Calu3 (cell line): ENCODE data around the gene FOXP1. TPM values are rescaled to one million over a fixed set of nuclear protein-coding genes. Genes with fewer than 3 reads are reported as not detected.
A peak's percentile ranks its signal among the peaks of the same experiment; 100 is the strongest.

Experiments used
- BruUV-seq: library from RNA; stranded (reverse); fragments of 400-500 nt; replicated peaks from 2 replicates; lab custom pipeline; 2021; lab: Mats Ljungman, UMichigan
- CTCF ChIA-PET: fragments of 300-600 bp; sonication (Branson Sonifier 250); formaldehyde crosslinking; loops from one replicate; lab custom pipeline; 2022; ENCODE audit warnings: antibody characterized with exemption; lab: Charles Lee
- DNase-seq: peaks from one replicate; pipeline ENCODE4 v3.0.0; 2022
- H3K27ac Mint-ChIP-seq: one replicate; pipeline ENCODE4 v1.8.0; 2022; ENCODE audit warnings: mixed read lengths; ENCODE audit not compliant: unreplicated experiment
- H3K27me3 Mint-ChIP-seq: one replicate; pipeline ENCODE4 v1.8.0; 2022; ENCODE audit warnings: mixed read lengths; ENCODE audit not compliant: unreplicated experiment
- H3K36me3 Mint-ChIP-seq: one replicate; pipeline ENCODE4 v1.8.0; 2022; ENCODE audit warnings: mild to moderate bottlenecking, moderate library complexity, mixed read lengths; ENCODE audit not compliant: insufficient read depth, unreplicated experiment
- H3K4me1 Mint-ChIP-seq: one replicate; pipeline ENCODE4 v1.8.0; 2022; ENCODE audit warnings: mild to moderate bottlenecking, low read depth, mixed read lengths; ENCODE audit not compliant: unreplicated experiment
- H3K4me3 Mint-ChIP-seq: one replicate; pipeline ENCODE4 v1.8.0; 2022; ENCODE audit warnings: mild to moderate bottlenecking, low read depth, moderate library complexity, mixed read lengths; ENCODE audit not compliant: unreplicated experiment
- H3K9me3 Mint-ChIP-seq: one replicate; pipeline ENCODE4 v1.8.0; 2022; ENCODE audit warnings: low read depth, mixed read lengths; ENCODE audit not compliant: unreplicated experiment
- intact Hi-C: fragments of 100-400 bp; cut with micrococcal nuclease; formaldehyde crosslinking; loops from one replicate; pipeline ENCODE4 v1.10.0; 2022; ENCODE audit not compliant: unreplicated experiment
- microRNA-seq: library from miRNA; unstranded; fragments of <30 nt; microRNA quantifications from one replicate; pipeline ENCODE4 v1.2.0, GENCODE V29; 2022
- total RNA-seq: library from RNA; stranded (reverse); gene quantifications from 2 replicates; pipeline ENCODE4 v1.2.3, GENCODE V29; 2022
- TF ChIP-seq, protein P1 (sequence below): fragments of 200-600 bp; IDR thresholded peaks from one replicate; pipeline ENCODE4 v1.8.0; 2022; ENCODE audit warnings: antibody characterized with exemption; ENCODE audit not compliant: unreplicated experiment

FOXP1 gene
- total RNA-seq, 1 experiment from 2014 or later = 82.8 TPM

DNA sequence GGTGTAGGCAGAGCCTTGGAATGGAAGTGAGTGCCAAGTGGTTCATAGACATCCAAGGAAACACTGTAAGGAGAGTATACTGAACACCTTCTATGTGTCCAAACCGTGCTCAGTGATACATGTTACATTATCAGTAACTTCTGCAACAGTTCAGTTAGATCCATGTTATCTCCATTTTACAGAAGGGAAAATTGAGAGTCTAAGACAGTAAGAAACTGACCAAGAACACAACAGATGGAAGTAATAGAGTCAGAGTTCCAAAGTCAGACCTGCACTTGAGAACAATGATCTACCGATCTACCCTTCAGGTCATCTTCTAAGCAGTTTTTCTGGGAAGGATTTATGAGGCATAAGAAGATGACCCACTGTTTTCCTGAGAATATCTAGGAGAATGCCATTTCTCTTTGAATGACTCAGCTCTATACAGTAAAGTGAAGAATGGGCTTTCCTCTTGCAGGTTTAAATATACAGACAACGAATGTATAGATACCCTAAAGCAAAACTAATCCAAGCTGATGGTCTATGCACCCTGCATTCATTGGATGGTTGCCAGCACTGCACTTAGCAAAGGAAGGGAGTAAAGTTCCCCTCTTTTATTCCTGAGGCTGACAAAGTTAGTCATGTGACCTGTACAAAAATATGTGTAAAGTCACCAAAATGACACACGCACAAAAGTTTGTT is 667.0 kb downstream of the FOXP1 start:
- BruUV-seq = no TSS peak

DNA sequence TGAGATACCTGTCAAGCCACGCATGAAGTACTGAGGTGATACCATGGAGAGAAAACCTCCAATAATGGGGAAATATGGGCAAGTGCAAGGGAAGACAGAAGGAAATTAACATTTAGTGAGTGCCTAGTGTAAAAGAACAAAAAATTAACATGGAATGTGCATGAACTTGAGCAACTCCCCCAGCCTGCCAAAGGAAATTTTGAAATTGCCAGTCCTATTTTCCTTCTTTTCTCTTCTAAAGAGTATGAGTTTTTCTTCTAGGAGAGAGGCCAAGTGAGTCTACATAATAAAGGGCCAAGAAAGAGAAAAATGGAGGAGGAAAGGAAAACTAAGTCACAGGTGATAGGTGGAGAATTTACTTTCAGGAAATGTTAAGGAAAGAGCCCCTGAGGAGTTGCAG is 668.7 kb downstream of the FOXP1 start:
- no peaks in the 10 kb centered on the region for H3K4me1 Mint-ChIP-seq
- H3K27me3 Mint-ChIP-seq = peaks cover 2% of the 10 kb centered on the region
- DNase-seq = no peak
- no peak overlapping the region for H3K4me3 Mint-ChIP-seq
- no peaks in the 10 kb centered on the region for H3K36me3 Mint-ChIP-seq
- BruUV-seq = no TSS peak
- no peaks in the 10 kb centered on the region for H3K9me3 Mint-ChIP-seq
- TF ChIP-seq, protein P1, sequence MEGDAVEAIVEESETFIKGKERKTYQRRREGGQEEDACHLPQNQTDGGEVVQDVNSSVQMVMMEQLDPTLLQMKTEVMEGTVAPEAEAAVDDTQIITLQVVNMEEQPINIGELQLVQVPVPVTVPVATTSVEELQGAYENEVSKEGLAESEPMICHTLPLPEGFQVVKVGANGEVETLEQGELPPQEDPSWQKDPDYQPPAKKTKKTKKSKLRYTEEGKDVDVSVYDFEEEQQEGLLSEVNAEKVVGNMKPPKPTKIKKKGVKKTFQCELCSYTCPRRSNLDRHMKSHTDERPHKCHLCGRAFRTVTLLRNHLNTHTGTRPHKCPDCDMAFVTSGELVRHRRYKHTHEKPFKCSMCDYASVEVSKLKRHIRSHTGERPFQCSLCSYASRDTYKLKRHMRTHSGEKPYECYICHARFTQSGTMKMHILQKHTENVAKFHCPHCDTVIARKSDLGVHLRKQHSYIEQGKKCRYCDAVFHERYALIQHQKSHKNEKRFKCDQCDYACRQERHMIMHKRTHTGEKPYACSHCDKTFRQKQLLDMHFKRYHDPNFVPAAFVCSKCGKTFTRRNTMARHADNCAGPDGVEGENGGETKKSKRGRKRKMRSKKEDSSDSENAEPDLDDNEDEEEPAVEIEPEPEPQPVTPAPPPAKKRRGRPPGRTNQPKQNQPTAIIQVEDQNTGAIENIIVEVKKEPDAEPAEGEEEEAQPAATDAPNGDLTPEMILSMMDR = no peak
- intact Hi-C loops = no loop called here
- no peak overlapping the region for H3K27ac Mint-ChIP-seq
- CTCF ChIA-PET = no interaction called here

More for the DNA sequence above, 667.0 kb downstream of the FOXP1 start:
- H3K4me1 Mint-ChIP-seq = no peaks in the 10 kb centered on the region
- no peaks in the 10 kb centered on the region for H3K27me3 Mint-ChIP-seq
- intact Hi-C loops = no loop called here
- CTCF ChIA-PET = no interaction called here
- no peak for DNase-seq
- H3K27ac Mint-ChIP-seq = no peak overlapping the region
- H3K9me3 Mint-ChIP-seq = no peaks in the 10 kb centered on the region
- TF ChIP-seq, protein P1 = no peak
- H3K4me3 Mint-ChIP-seq = no peak overlapping the region
- no peaks in the 10 kb centered on the region for H3K36me3 Mint-ChIP-seq

DNA sequence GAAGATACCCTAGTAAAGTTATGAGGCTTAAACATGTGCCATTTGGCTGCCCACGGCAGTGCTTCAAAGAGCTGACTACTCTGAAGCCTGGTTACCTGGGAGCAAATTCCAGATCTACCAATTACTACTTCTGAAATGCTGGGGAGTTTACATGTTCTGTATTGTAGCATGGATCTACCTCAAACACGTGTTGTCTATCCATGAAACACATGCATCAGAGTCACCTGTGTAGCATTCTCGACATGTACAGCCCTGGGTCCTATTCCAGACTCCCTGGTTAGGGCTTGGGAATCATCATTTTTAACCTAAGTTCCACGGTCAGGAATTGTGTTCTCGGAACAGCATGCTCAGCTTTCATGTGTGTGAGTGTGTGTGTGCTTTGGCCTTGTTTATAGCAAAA is 671.8 kb downstream of the FOXP1 start:
- TF ChIP-seq, protein P1 = no peak
- CTCF ChIA-PET = no interaction called here
- BruUV-seq = no TSS peak
- H3K9me3 Mint-ChIP-seq = no peaks in the 10 kb centered on the region
- no peak overlapping the region for H3K4me3 Mint-ChIP-seq
- H3K27me3 Mint-ChIP-seq = peaks cover 14% of the 10 kb centered on the region
- intact Hi-C loops = no loop called here
- no peak for DNase-seq
- no peak overlapping the region for H3K27ac Mint-ChIP-seq
- H3K36me3 Mint-ChIP-seq = no peaks in the 10 kb centered on the region
- no peaks in the 10 kb centered on the region for H3K4me1 Mint-ChIP-seq

DNA sequence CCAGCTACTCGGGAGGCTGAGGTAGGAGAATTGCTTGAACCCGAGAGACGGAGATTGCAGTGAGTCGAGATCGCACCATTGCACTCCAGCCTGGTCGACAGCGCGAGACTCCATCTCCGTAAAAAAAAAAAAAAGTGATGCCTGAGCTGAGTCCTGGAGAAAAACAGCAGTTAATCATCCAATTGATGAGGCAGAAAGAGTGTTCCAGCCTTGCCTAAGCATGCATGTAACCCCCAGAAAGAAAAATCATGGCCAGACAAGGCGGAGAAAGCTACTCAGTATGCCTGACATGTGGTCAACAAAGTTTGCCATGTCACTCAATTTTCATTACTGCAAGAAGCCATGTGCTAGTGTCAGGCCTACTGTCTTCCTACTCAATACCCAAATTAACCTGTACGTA is 678.0 kb downstream of the FOXP1 start:
- no peaks in the 10 kb centered on the region for H3K4me1 Mint-ChIP-seq
- no peaks in the 10 kb centered on the region for H3K36me3 Mint-ChIP-seq
- intact Hi-C loops = no loop called here
- no peak for DNase-seq
- no peaks in the 10 kb centered on the region for H3K9me3 Mint-ChIP-seq
- H3K27ac Mint-ChIP-seq = no peak overlapping the region
- CTCF ChIA-PET = no interaction called here
- H3K4me3 Mint-ChIP-seq = no peak overlapping the region
- TF ChIP-seq, protein P1 = no peak
- no TSS peak for BruUV-seq
- H3K27me3 Mint-ChIP-seq = peaks cover 41% of the 10 kb centered on the region

Small RNAs within 50 kb of the gene (microRNA-seq; reads per million reads assigned to microRNA genes)
- 7.0 reads per million, percentile 25 among the genes with 10 or more reads in this experiment for gene MIR1284

Other genes starting within 250 kb of the FOXP1 start
- 8.7 and 10.9 TPM in 2 replicates for gene EIF4E3, start 141.7 kb upstream of the FOXP1 start, total RNA-seq
- gene GPR27, start 170.1 kb upstream of the FOXP1 start, total RNA-seq = 0.71 and 1.0 TPM in 2 replicates
- not detected in 2 replicates for gene PROK2, start 201.4 kb upstream of the FOXP1 start, total RNA-seq